HepG2 (cell line): ENCODE data around the gene ALX3. TPM values are rescaled to one million over a fixed set of nuclear protein-coding genes. Genes with fewer than 3 reads are reported as not detected.
A peak's percentile ranks its signal among the peaks of the same experiment; 100 is the strongest.

ENCODE experiments used
- CBX1 ChIP-seq: IDR thresholded peaks from one replicate; pipeline ENCODE4 v1.6.1; 2016; ENCODE audit warnings: antibody characterized with exemption, low read depth
- DNMT3B ChIP-seq: conservative IDR thresholded peaks from 2 replicates; pipeline ENCODE4 v1.6.1; 2016; ENCODE audit warnings: missing biosample characterization, control low read depth
- FOXK2 ChIP-seq: fragments of 450-650 bp; IDR thresholded peaks from 2 replicates; pipeline ENCODE4 v1.6.1; 2016
- GZF1 ChIP-seq: sonication (generic); formaldehyde crosslinking; IDR thresholded peaks from 2 replicates; pipeline ENCODE4 v1.5.1; 2020; ENCODE audit warnings: mild to moderate bottlenecking, missing genetic modification reagents
- HES4 ChIP-seq: sonication (generic); formaldehyde crosslinking; IDR thresholded peaks from 2 replicates; pipeline ENCODE4 v1.9.0; 2021; ENCODE audit warnings: mild to moderate bottlenecking, missing genetic modification reagents, borderline replicate concordance
- HNRNPK ChIP-seq: fragments of 200-400 bp; formaldehyde crosslinking; IDR thresholded peaks from 2 replicates; pipeline ENCODE4 v1.6.1; 2018; ENCODE audit warnings: low read length, low read depth, moderate library complexity, mild to moderate bottlenecking; ENCODE audit not compliant: poor library complexity, severe bottlenecking
- KMT2B ChIP-seq: IDR thresholded peaks from 2 replicates; pipeline ENCODE4 v1.6.1; 2016; ENCODE audit warnings: missing genetic modification reagents, missing compliant biosample characterization
- MAFG ChIP-seq: sonication (generic); formaldehyde crosslinking; IDR thresholded peaks from 2 replicates; pipeline ENCODE4 v1.5.1; 2020; ENCODE audit warnings: mild to moderate bottlenecking, missing genetic modification reagents
- MED1 ChIP-seq: sonication (generic); formaldehyde crosslinking; IDR thresholded peaks from 2 replicates; pipeline ENCODE4 v1.4.0; 2020; ENCODE audit warnings: missing genetic modification reagents
- NFE2L1 ChIP-seq: sonication (generic); formaldehyde crosslinking; IDR thresholded peaks from 2 replicates; pipeline ENCODE4 v1.4.0; 2020; ENCODE audit warnings: missing genetic modification reagents, mild to moderate bottlenecking, borderline replicate concordance
- NFKB2 ChIP-seq: sonication (generic); formaldehyde crosslinking; IDR thresholded peaks from 2 replicates; pipeline ENCODE4 v1.4.0; 2020; ENCODE audit warnings: missing genetic modification reagents, borderline replicate concordance
- NR2F6 ChIP-seq, 2 experiments: IDR thresholded peaks; 2 replicates each; pipeline ENCODE4 v1.6.1; 2016; ENCODE audit warnings: antibody characterized with exemption in 1 of 2, mild to moderate bottlenecking in 1 of 2
- RAD51 ChIP-seq: fragments of 450-650 bp; IDR thresholded peaks from 2 replicates; pipeline ENCODE4 v1.6.1; 2016; ENCODE audit warnings: borderline replicate concordance
- U2AF2 ChIP-seq: fragments of 200-400 bp; formaldehyde crosslinking; IDR thresholded peaks from 2 replicates; pipeline ENCODE4 v1.6.1; 2017; ENCODE audit warnings: low read depth, mild to moderate bottlenecking, low read length
- ZFP90 ChIP-seq: sonication (generic); formaldehyde crosslinking; IDR thresholded peaks from 2 replicates; pipeline ENCODE4 v1.8.0; 2022; ENCODE audit warnings: missing genetic modification reagents, mild to moderate bottlenecking, inconsistent platforms, borderline replicate concordance
- ZNF784 ChIP-seq: sonication (generic); formaldehyde crosslinking; IDR thresholded peaks from 2 replicates; pipeline ENCODE4 v1.5.1; 2020; ENCODE audit warnings: missing genetic modification reagents, mild to moderate bottlenecking, borderline replicate concordance
- ZNF850 ChIP-seq: sonication (generic); formaldehyde crosslinking; conservative IDR thresholded peaks from 2 replicates; pipeline ENCODE4 v1.9.0; 2021; ENCODE audit warnings: mild to moderate bottlenecking, missing genetic modification reagents
- polyA plus RNA-seq, 8 experiments: library from polyadenylated mRNA; depleted of rRNA in 3 of 8; stranded (reverse) in 7 of 8; unstranded in 1 of 8; fragments of >200 nt; fragmentation: Illumina TruSeq in 4 of 8; extraction: Trizol in 4 of 8; gene quantifications; 2 replicates each; pipeline versions ENCODE4 v1.2.1 to v1.2.3, GENCODE V29; 2011 to 2016; ENCODE audit warnings: low read depth in 4 of 8, missing spikeins in 1 of 8, mixed read lengths in 1 of 8; ENCODE audit not compliant: insufficient read depth in 1 of 8
- total RNA-seq, 5 experiments: library from RNA; depleted of rRNA; stranded (reverse); fragments of >200 nt; fragmentation: Illumina TruSeq; extraction: Trizol; gene quantifications; 2 replicates each; pipeline ENCODE4 v1.2.3, GENCODE V29; 2016; ENCODE audit warnings: low read depth in 1 of 5
- TF ChIP-seq, protein P1 (sequence below): sonication (generic); formaldehyde crosslinking; IDR thresholded peaks from 2 replicates; pipeline ENCODE4 v1.4.0; 2020; ENCODE audit warnings: missing genetic modification reagents, mild to moderate bottlenecking, borderline replicate concordance
- TF ChIP-seq, protein P2 (sequence below): sonication (generic); formaldehyde crosslinking; conservative IDR thresholded peaks from 2 replicates; pipeline ENCODE4 v1.8.0; 2022; ENCODE audit warnings: low read depth, missing genetic modification reagents
- TF ChIP-seq, protein P3 (sequence below): sonication (generic); formaldehyde crosslinking; IDR thresholded peaks from 2 replicates; pipeline ENCODE4 v1.4.0; 2020; ENCODE audit warnings: missing genetic modification reagents, borderline replicate concordance
- TF ChIP-seq, protein P4 (sequence below): sonication (generic); formaldehyde crosslinking; IDR thresholded peaks from 2 replicates; pipeline ENCODE4 v1.5.1; 2020; ENCODE audit warnings: missing genetic modification reagents, mild to moderate bottlenecking, borderline replicate concordance

Gene ALX3
- total and polyA plus RNA-seq, 2 of the 13 experiments (the other 11 are each of a cell fraction or from before 2014, with no cell fraction given), result not detected

DNA sequence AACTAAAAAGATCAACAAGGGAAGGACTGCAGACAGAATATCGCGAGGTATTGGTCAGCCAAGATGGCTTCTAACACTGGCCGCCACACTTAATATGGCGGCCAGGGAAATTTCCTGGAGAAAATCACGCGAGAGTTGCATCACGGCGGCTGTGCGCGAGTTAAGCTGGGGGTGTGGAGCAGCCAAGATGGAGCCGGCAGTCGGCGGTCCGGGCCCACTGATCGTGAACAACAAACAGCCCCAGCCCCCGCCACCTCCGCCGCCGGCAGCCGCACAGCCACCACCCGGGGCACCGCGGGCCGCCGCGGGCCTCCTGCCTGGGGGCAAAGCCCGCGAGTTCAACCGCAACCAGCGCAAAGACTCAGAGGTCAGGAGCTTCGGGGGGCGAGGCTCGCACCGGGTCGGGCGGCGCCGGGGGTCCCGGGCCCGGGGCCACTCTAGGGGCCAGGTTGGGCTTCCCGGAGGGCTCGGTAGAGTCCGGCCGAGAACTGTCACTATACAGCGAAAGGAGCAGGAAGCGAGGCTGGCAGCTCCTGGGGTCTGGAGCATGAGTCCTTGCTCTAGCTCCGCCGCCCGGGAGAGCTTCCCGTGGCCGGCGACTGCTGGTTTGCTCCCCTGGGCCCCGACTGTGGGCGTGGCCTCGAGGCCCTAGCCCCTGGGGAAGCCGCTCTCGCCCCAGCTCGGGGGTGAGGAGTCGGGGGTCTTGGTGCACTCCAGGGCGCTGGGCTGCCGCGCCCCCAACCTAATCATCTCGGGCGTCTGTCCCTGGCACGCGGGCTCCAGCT, 35.8 kb downstream of the ALX3 start, which contains the start of gene STRIP1 (continued):
- TF ChIP-seq, protein P1, sequence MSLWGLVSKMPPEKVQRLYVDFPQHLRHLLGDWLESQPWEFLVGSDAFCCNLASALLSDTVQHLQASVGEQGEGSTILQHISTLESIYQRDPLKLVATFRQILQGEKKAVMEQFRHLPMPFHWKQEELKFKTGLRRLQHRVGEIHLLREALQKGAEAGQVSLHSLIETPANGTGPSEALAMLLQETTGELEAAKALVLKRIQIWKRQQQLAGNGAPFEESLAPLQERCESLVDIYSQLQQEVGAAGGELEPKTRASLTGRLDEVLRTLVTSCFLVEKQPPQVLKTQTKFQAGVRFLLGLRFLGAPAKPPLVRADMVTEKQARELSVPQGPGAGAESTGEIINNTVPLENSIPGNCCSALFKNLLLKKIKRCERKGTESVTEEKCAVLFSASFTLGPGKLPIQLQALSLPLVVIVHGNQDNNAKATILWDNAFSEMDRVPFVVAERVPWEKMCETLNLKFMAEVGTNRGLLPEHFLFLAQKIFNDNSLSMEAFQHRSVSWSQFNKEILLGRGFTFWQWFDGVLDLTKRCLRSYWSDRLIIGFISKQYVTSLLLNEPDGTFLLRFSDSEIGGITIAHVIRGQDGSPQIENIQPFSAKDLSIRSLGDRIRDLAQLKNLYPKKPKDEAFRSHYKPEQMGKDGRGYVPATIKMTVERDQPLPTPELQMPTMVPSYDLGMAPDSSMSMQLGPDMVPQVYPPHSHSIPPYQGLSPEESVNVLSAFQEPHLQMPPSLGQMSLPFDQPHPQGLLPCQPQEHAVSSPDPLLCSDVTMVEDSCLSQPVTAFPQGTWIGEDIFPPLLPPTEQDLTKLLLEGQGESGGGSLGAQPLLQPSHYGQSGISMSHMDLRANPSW (CRISPR knock-in tag), result no peak
- peak; percentile 68; the same call in 1 of the 2 replicates for TF ChIP-seq ZFP90 (CRISPR knock-in tag)
- peak; percentile 39 for TF ChIP-seq HNRNPK
- no peak for TF ChIP-seq RAD51
- TF ChIP-seq NFKB2 (CRISPR knock-in tag), result peak; percentile 68; the same call in 1 of the 2 replicates
- TF ChIP-seq MED1 (CRISPR knock-in tag), result peak; percentile 35
- TF ChIP-seq FOXK2, result peak; percentile 99
- TF ChIP-seq CBX1, result no peak
- no peak for TF ChIP-seq DNMT3B (CRISPR knock-in tag)
- TF ChIP-seq, protein P2, sequence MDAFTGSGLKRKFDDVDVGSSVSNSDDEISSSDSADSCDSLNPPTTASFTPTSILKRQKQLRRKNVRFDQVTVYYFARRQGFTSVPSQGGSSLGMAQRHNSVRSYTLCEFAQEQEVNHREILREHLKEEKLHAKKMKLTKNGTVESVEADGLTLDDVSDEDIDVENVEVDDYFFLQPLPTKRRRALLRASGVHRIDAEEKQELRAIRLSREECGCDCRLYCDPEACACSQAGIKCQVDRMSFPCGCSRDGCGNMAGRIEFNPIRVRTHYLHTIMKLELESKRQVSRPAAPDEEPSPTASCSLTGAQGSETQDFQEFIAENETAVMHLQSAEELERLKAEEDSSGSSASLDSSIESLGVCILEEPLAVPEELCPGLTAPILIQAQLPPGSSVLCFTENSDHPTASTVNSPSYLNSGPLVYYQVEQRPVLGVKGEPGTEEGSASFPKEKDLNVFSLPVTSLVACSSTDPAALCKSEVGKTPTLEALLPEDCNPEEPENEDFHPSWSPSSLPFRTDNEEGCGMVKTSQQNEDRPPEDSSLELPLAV (CRISPR knock-in tag), result no peak
- TF ChIP-seq GZF1 (CRISPR knock-in tag), result no peak
- TF ChIP-seq HES4 (CRISPR knock-in tag), result no peak
- peak; percentile 69 for TF ChIP-seq KMT2B
- no peak for TF ChIP-seq NR2F6 (IDR thresholded peaks at IDR 0.05)
- TF ChIP-seq NR2F6 (CRISPR knock-in tag; IDR thresholded peaks at IDR 0.05), result no peak
- TF ChIP-seq ZNF784 (CRISPR knock-in tag), result no peak
- TF ChIP-seq ZNF850 (CRISPR knock-in tag), result 0 out of 2 replicates have a peak, but pooled peaks have one; percentile 12
- TF ChIP-seq, protein P3, sequence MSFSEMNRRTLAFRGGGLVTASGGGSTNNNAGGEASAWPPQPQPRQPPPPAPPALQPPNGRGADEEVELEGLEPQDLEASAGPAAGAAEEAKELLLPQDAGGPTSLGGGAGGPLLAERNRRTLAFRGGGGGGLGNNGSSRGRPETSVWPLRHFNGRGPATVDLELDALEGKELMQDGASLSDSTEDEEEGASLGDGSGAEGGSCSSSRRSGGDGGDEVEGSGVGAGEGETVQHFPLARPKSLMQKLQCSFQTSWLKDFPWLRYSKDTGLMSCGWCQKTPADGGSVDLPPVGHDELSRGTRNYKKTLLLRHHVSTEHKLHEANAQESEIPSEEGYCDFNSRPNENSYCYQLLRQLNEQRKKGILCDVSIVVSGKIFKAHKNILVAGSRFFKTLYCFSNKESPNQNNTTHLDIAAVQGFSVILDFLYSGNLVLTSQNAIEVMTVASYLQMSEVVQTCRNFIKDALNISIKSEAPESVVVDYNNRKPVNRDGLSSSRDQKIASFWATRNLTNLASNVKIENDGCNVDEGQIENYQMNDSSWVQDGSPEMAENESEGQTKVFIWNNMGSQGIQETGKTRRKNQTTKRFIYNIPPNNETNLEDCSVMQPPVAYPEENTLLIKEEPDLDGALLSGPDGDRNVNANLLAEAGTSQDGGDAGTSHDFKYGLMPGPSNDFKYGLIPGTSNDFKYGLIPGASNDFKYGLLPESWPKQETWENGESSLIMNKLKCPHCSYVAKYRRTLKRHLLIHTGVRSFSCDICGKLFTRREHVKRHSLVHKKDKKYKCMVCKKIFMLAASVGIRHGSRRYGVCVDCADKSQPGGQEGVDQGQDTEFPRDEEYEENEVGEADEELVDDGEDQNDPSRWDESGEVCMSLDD, result peak; percentile 56; the same call in 1 of the 2 replicates
- no peak for TF ChIP-seq MAFG (CRISPR knock-in tag)
- TF ChIP-seq, protein P4, sequence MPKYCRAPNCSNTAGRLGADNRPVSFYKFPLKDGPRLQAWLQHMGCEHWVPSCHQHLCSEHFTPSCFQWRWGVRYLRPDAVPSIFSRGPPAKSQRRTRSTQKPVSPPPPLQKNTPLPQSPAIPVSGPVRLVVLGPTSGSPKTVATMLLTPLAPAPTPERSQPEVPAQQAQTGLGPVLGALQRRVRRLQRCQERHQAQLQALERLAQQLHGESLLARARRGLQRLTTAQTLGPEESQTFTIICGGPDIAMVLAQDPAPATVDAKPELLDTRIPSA, result 0 out of 2 replicates have a peak, but pooled peaks have one; percentile 42
- no peak for TF ChIP-seq NFE2L1
- no peak for TF ChIP-seq U2AF2
